SU-DHL-6 (cell line): ENCODE measurements around the gene PIGX.

ENCODE experiments used
- CTCF ChIP-seq: fragments of 200-600 bp; sonication (generic); IDR thresholded peaks from one replicate; pipeline ENCODE4 v1.5.1; 2017; ENCODE audit warnings: antibody characterized with exemption, mild to moderate bottlenecking, low read length, moderate library complexity; ENCODE audit not compliant: insufficient read depth, poor library complexity, severe bottlenecking
- EZH2phosphoT487 ChIP-seq: fragments of 200-600 bp; sonication (generic), shearing (Covaris generic); conservative IDR thresholded peaks from 2 replicates; pipeline ENCODE4 v1.6.1; 2018; ENCODE audit warnings: mild to moderate bottlenecking, antibody characterized with exemption, low read length, moderate library complexity, mixed read lengths

- TF ChIP-seq CTCF: no peak
- TF ChIP-seq EZH2phosphoT487: no peak
Measured at GRCh38 chr3:196749125-196749524, 36.9 kb downstream of the PIGX start.
